ENCODE measurements around the gene PDE11A.

Gene PDE11A

DNA sequence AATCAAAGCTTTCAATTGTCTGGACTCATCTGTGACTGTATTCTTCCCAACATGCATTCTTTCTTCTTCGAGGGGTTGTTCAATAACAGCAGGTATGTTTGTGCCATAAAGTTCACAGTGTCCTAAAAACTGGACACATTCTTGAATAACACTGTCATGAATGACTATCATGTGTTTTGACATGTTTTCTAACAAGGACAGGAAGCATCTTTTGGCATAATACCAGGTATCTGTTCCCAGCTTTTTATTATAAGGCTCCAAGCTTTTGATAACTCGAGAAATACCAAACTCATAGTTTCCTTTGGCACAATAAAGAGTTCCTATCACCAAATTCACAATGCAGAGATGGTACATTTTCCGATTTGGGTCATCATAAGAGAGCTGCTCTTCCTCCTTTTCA is 455.8 kb downstream of the PDE11A start:
- DNase-seq = no peak

GRCh38 chr2:177616066-177616465 is 456.5 kb downstream of the PDE11A start:
- no peak for DNase-seq

DNA sequence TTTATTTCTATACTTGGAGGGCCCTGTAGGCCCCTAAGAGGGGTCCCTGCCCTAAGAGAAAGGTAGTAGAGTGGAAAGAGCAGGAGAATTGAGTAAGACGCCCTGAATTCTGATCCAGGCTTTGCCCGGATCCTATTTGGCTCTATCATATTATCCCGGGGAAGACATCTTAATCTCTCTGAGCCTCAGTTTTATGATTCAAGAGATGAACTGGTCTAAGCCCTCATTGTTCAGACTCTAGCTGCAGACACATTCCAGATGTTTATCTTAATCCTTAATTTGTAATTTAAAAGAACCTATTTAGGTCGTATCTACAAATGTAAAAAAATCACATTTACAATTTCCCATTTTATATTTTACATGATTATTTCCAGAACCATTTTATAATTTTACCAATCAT is 459.9 kb downstream of the PDE11A start:
- no peak for DNase-seq

DNA sequence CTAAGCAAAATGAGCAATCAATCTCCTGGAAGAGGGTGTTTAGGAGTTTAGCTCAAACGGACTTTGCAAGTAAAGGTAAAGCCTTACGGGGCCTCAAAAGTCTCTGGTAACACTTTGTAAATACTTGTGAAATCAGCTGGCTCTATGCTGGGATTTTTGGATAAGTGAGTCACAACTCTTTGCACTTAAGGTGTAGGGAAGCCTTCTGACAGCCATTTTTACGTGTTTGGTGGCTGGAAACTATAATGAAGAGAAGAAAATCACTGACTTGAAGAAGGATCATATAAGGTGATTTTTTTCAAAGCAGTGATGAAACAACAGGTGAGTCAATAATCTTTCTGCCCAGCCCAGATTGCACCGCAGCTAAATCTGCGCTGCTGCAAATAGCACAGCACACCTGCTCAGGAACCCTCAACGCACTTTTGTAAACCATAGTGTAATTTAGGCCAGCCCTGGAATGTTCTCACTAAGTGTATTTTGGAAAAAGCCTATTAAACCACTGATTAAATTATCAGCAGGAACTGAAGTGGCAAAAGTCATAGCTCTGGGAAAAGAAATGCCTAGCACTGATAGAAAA is 461.2 kb downstream of the PDE11A start:
- DNase-seq = no peak

- no peak for DNase-seq
These were observed 461.8 kb downstream of the PDE11A start for GRCh38 chr2:177610813-177611212.

- no peak for DNase-seq
These were observed 465.9 kb downstream of the PDE11A start for GRCh38 chr2:177606636-177607035.

DNA sequence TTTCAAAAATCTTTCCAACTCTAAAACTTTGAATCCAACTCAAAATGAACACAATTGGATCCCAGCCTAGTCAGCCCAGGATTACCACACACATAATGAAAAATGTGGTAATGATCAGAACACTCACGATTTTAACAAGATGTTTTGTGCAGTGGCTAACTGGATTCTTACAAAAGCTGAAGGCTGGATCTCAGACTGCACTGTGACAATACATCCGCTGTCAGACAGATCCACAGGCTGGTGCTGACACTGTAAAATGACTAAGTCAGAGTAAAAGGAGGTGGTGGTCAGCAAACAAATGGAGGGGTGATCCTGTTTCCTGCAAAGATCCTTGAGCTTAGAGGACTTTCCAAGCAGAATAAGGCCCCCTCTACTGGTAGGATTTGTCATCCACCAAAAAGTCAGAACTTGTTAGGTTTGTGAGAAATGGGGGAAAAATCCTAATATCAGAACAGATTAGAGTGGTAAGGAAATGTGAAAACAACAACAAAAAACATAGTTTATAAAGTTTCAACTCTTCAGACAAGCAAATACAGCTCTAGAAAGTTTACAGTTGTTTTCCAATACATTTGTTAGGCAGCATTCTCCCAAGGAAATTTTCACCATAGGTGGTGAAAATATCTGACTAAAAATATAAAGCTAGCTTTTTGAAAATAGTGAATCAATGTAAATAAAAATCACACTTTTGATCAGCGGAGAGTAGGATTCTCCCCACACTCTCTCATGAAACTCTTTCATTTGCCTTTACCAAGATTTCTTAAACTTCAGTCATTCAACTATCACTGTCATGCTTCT is 468.1 kb downstream of the PDE11A start:
- DNase-seq = no peak

- DNase-seq = no peak
These were observed 468.8 kb downstream of the PDE11A start for GRCh38 chr2:177603768-177604167.

DNA sequence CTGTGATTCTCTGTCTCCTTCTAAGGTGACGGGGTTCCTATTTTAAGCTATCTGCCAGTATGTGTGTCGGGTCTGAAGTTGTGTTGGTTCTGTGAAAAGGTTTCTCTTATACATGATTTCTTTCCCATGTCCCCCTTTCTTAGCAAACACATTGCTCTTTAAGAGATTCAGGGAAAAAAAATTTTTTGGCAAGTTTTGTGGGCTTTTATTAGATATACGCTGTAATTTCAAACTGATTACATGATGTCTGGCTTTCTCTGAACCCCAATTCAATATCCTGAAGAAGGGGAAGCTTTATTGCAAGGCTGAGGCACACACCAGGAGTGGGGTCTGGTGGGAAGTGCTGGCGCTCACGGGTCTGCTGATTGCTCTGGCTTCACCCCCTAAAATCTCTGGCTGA is 469.4 kb downstream of the PDE11A start:
- DNase-seq = no peak

GRCh38 chr2:177602611-177603164 is 469.9 kb downstream of the PDE11A start:
- DNase-seq = no peak

- no peak for DNase-seq
These were observed 471.7 kb downstream of the PDE11A start for GRCh38 chr2:177600917-177601316.

DNA sequence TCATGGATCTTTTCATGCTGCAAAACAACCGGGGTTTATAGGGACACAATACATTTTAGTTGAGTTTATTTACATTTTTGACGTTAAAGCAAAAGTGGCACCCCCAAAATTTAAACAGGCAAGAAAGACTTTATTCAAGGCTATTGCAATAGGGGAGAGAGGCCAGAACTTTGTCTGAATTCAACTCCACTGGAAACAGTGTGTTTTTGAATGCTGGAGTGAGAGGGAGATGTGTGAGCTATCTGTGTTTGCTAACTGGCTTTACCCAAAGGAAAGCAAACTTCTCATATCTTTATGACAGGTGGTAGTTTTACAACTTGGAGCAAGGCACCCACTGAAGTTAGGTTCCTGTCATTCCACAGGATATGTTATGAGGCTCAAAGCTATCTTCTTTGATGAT is 472.6 kb downstream of the PDE11A start:
- no peak for DNase-seq

- no peak for DNase-seq
These were observed 473.4 kb downstream of the PDE11A start for GRCh38 chr2:177599139-177599688.

GRCh38 chr2:177598326-177599138 is 474.0 kb downstream of the PDE11A start:
- DNase-seq = no peak

DNA sequence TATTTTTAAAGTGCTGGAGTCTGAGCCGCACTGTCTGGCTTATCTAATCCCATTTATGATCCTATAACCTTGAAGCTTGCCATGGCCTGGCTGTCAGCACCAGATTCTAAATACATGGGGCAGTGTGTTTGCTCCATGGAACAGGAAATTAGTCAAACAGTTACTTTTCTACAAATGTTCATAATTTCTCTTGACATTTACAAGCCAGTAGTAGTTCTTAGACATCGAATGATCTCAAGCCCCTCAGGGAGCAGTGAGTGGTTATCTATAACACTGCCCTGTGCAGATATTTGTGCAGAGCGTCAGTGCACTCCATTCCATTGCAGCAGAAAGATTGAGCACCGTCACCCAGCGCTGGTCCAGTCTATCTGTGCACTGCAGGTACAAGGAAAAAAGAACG is 474.8 kb downstream of the PDE11A start:
- no peak for DNase-seq

DNA sequence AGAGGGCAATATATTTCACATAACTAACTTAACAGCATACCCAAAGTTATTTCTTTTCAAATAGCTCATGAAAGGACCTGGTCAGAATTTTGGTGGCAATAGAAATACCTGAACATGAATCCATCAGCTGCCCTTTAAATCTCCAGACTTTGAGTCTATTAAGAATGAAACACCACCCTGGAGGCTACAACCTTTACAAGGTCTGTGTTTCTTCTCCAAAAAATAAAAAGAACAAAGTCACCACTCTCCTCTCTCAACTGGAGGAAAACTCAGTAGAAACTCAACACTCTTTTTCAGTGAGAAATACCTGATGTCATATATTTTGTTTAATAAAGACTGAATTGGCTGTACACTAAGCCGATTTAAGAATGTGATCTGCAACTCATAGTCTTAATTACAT is 475.7 kb downstream of the PDE11A start:
- DNase-seq = no peak

GRCh38 chr2:177595126-177595845 is 477.3 kb downstream of the PDE11A start:
- no peak for DNase-seq

DNA sequence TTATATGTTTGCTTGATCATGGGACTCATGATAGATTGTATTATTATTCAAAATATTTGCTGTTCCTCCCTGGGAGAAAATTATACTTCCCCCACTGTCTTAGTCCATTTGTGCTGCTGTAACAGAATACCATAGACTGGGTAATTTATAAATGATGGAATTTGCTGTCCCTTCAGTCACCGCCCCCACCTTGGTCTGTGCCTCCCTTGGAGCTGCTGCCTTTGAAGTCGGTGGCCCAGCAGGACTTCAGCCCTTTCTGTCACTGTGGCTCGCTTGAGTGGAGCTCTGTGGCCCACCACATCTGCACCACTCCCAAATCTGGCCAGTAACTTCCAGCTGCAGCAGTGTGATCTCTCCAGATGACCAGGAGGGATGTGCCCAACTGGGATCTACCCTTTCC is 479.2 kb downstream of the PDE11A start:
- DNase-seq = no peak

GRCh38 chr2:177592945-177593344 is 479.6 kb downstream of the PDE11A start:
- DNase-seq = no peak

DNA sequence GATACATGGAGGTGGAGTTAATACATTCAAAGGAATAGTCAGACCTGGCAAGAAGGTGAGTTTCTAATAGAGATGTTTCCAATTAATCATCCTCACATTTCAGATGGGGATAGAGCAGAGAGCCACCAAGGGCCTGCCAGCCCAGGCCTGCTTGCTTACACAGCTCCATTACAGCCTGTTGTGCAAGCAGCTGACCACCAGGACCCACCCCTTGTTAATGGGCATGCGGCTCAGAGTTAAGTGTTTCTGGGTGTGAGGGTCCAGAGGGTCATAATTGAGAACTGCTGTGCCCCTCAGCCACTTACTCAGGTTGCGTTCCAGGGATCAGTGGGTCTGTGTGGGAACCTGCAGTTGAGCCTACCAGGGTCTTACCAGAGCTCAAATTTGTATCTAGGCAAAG is 480.2 kb downstream of the PDE11A start:
- no peak for DNase-seq

- DNase-seq = no peak
These were observed 483.4 kb downstream of the PDE11A start for GRCh38 chr2:177589186-177589585.

DNA sequence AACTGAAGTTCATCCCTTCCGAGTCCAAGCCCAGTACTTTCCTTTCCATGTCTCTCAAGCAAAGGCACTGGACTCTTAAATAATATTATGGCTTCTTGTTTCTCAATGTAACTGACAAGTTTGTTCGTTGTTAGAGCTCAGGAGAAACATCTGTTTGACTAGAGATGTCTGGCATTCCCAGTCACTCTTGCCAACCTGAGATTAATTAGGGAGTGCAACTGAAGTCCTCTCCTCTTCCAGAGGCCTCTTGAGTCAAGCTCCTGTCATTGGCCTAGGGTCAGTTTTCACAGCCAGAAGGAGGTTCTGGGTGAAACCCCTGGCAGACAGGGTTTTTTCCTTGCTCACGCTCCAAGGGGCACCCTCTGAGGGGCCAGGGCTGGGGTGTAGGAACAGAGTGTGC is 483.9 kb downstream of the PDE11A start:
- DNase-seq = no peak

DNA sequence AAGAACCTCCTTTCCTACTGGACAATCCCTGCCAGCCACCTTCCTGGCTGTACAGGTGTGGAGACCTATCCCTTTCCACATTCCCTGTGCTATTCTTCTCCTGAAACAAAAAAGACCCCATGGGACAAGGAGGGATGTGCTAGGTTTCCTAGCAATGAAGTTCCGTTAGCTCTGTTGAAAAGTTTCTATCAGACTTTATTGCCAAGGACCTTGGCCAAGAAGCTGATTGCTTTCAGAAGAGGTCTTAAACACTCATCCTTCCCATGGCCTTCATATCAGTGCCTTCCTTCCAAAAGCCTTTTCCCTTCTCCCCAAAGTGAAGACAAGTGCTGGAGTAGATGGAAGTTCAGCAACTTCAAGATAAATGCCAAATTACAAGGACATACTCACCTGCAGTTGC is 485.2 kb downstream of the PDE11A start:
- no peak for DNase-seq

Data from activated effector memory CD4-positive, alpha-beta T cell treated with Interleukin-2 at 50 U/mL for 16 hours (primary cell).